Activated T-cell treated with anti-CD3 and anti-CD28 coated beads, Interleukin-2, amount 50 U/mL, for 24 hours (primary cell): ENCODE results near the gene UGP2.
"Not testable (repeated sequence)": the region's sequence is repeated elsewhere in the genome, so short reads cannot be mapped to it uniquely, and the experiment has no call there.

Experiments
- DNase-seq: peaks from one replicate; pipeline ENCODE4 v3.0.0-alpha.2; 2020
- H3K27ac Mint-ChIP-seq: 2 replicates; pipeline ENCODE4 v1.8.0; 2020; ENCODE audit warnings: mild to moderate bottlenecking, mixed read lengths
- H3K27me3 Mint-ChIP-seq: 2 replicates; pipeline ENCODE4 v1.8.0; 2020; ENCODE audit warnings: mixed read lengths
- H3K36me3 Mint-ChIP-seq: 2 replicates; pipeline ENCODE4 v1.8.0; 2020; ENCODE audit warnings: low read depth, mixed read lengths
- H3K4me1 Mint-ChIP-seq: 2 replicates; pipeline ENCODE4 v1.8.0; 2020; ENCODE audit warnings: low read depth, mixed read lengths
- H3K4me3 Mint-ChIP-seq: 2 replicates; pipeline ENCODE4 v1.8.0; 2020; ENCODE audit warnings: mild to moderate bottlenecking, moderate library complexity, mixed read lengths
- H3K9me3 Mint-ChIP-seq: 2 replicates; pipeline ENCODE4 v1.8.0; 2020; ENCODE audit warnings: mixed read lengths

Gene UGP2

DNA sequence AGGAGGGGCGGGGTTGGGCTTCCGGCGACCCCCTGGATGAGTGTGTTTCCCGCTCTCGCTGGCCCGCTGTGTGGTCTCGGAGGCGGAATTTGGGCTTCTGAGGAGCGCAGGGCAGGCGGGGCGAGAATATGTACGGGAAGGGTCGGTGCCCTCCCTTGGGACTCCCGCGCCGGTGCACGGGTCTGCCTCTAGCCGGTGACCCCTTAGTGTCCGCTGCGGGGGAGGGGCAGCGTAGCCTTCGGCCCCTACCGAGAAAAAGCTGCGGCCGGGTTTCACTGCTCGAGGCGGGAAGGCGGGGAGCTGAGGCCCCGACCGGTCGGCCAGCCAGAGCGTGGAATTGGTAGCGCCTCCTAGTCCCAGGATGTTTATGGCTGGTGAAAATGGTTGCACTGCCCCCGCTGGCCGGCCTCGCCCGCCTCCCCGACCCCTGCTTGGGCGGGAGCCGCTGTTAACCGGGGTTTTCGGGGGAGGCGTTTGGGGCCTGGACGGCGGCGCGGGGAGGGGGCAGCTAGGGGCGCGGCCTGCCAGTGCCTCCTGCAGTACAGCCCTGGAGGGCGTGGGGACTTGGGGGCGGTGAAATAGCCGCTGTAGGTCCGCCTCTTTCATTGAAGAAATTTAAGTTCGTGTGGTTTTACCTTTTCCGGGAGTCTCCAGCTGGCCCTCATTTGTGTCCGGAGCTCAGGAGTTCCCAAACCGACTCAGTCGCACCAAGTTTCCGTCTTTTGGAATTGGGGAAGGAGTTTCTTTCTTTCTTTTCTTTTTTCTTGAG, at the start of gene UGP2:
Gene UGP2 (plus strand): TSS at position 643 of the 769 bp plus-strand sequence. CDS start 290 bp downstream, outside the sequence.
- Mint-ChIP-seq H3K36me3 (peaks cover 40% of the 10 kb centered on the region), H3K4me1 (peaks cover 54% of the 10 kb centered on the region), H3K27me3 (no peaks in the 10 kb centered on the region), H3K4me3 (peak within 1 kb of the TSS; percentile 98), H3K27ac (peak within 1 kb of the TSS; percentile 99), H3K9me3 (peaks cover 1% of the 10 kb centered on the region)
- peak; percentile 85 for DNase-seq

DNA sequence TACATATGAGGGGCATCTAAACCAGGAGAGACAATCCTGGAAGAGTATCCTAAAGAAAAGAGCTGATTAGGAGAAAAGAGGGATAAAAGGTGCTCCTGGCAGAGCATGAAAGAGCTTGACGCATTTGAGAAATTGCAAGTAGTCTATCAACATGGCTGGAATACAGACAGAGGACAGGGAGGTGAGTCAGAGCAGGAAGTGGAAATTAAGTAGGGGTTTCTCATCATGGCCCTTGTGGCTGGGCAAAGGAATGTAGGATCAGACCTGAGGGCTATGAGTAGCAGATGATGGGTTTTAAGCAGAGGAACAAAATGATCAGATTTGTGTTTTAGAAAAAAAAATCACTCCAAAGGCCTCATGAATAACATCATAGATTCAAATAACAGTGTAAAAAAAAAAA, 49.2 kb upstream of the UGP2 start:
- H3K27ac Mint-ChIP-seq: no peak overlapping the region
- H3K9me3 Mint-ChIP-seq: no peaks in the 10 kb centered on the region
- H3K4me3 Mint-ChIP-seq: no peak overlapping the region
- no peaks in the 10 kb centered on the region for H3K36me3 Mint-ChIP-seq
- peaks cover 19% of the 10 kb centered on the region for H3K4me1 Mint-ChIP-seq
- no peak for DNase-seq
- H3K27me3 Mint-ChIP-seq: no peaks in the 10 kb centered on the region

DNA sequence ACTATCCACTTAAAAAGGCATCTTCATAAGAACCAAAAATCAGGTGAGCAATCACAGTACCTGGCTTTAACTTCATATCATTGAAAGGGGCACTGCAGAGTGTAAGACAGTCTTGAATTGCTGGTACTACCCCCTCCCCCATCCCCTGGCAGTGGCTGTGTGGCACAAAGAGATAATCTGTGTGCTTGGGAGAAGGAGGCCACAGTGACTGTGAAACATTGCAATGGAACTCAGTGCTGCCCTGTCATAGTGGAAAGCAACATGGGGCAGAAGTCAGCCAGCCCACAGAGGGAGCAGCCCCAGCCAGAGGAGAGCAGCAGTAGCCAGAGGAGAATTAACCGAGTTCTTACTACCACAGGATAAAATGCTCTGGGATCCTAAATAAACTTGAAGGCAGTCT, 45.3 kb upstream of the UGP2 start:
- no peak overlapping the region for H3K4me3 Mint-ChIP-seq
- H3K36me3 Mint-ChIP-seq: no peaks in the 10 kb centered on the region
- H3K27me3 Mint-ChIP-seq: no peaks in the 10 kb centered on the region
- H3K4me1 Mint-ChIP-seq: peaks cover 9% of the 10 kb centered on the region
- H3K27ac Mint-ChIP-seq: no peak overlapping the region
- no peaks in the 10 kb centered on the region for H3K9me3 Mint-ChIP-seq
- DNase-seq: no peak

DNA sequence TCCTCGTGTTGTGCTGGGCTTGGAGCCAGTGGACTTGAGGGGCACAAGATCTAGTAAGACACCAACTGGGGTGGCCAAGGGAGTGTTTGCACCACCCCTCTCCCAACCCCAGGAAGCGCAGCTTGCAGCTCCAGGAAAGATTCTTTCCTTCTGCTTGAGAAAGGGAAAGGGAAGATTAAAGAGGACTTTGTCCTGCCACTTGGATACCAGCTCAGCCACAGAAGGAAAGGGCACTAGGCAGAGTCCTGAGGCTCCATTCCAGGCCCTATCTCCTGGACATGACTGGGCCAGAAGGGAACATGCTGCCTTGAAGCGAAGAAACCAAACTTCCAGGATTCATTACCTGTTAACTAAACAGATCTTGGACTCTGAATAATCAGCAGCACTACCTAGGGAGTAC, 44.9 kb upstream of the UGP2 start:
- no peak for DNase-seq
- Mint-ChIP-seq H3K27me3 (no peaks in the 10 kb centered on the region), H3K27ac (no peak overlapping the region), H3K9me3 (peaks cover 2% of the 10 kb centered on the region), H3K4me3 (no peak overlapping the region), H3K36me3 (no peaks in the 10 kb centered on the region), H3K4me1 (peaks cover 9% of the 10 kb centered on the region)

DNA sequence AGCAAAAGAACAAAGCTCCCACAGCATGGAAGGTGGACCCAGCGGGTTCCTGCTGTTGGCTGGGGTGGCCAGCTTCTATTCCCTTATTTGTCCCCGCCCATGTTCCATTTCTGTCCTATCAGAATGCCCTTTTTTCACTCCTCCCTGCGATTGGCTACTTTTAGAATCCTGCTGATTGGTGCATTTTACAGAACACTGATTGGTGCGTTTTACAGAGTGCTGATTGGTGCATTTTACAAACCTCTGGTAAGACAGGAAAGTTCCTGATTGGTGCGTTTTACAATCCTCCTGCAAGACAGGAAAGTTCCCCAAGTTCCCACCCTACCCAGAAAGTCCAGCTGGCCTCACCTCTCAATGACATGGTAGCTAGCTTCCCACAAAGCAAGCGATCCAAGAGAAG, 40.2 kb upstream of the UGP2 start:
- no peaks in the 10 kb centered on the region for H3K4me1 Mint-ChIP-seq
- H3K27me3 Mint-ChIP-seq: no peaks in the 10 kb centered on the region
- H3K36me3 Mint-ChIP-seq: no peaks in the 10 kb centered on the region
- H3K9me3 Mint-ChIP-seq: peaks cover 2% of the 10 kb centered on the region
- no peak overlapping the region for H3K4me3 Mint-ChIP-seq
- no peak overlapping the region for H3K27ac Mint-ChIP-seq
- no peak for DNase-seq

DNA sequence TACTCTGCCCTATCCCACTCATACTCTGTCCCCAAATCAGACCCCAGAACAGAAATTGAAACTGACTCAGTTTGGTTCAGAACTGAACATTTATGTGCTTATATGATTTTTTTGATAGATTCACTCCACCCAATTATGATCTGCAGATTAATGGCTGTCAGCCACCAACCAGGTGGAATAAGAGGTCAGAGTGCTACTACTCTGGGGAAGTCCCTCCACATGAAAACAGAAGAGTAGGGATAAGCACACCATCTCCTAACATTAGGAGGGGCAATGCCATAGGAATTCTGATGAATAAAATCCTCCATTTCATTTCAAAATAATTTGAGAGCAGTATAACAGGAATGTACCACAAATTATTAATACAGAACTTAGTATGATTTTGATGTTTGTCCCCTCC, 36.3 kb upstream of the UGP2 start:
- Mint-ChIP-seq H3K36me3 (no peaks in the 10 kb centered on the region), H3K4me1 (no peaks in the 10 kb centered on the region), H3K27ac (no peak overlapping the region), H3K4me3 (no peak overlapping the region), H3K27me3 (no peaks in the 10 kb centered on the region), H3K9me3 (peaks cover 3% of the 10 kb centered on the region)
- DNase-seq: no peak

DNA sequence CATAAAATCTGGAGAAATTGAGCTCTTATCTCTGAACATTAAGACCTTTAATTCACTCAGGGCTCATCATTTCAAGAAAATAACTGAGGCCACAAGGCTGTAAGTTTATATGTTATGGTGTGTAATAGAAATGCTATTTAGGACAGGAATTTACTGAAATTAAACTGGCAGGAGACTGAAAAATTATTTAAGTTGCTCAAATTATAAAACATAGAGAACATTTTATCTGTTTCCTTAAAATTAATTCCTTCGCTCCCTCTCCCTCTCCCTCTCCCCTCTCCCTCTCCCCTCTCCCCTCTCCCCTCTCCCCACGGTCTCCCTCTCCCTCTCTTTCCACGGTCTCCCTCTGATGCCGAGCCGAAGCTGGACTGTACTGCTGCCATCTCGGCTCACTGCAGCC, 33.7 kb upstream of the UGP2 start:
- not testable (repeated sequence) for H3K27me3 Mint-ChIP-seq, DNase-seq, H3K9me3 Mint-ChIP-seq, H3K27ac Mint-ChIP-seq, H3K4me1 Mint-ChIP-seq, H3K36me3 Mint-ChIP-seq, H3K4me3 Mint-ChIP-seq

DNA sequence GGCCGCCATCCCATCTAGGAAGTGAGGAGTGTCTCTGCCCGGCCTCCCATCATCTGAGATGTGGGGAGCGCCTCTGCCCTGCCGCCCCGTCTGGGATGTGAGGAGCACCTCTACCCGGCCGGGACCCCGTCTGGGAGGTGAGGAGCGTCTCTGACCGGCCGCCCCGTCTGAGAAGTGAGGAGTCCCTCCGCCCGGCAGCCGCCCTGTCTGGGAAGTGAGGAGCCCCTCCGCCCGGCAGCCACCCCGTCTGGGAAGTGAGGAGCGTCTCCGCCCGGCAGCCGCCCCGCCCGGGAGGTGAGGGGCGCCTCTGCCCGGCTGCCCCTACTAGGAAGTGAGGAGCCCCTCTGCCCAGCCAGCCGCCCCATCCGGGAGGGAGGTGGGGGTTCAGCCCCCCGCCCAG, 32.8 kb upstream of the UGP2 start:
- H3K9me3 Mint-ChIP-seq, H3K4me3 Mint-ChIP-seq, H3K4me1 Mint-ChIP-seq, H3K27ac Mint-ChIP-seq, H3K36me3 Mint-ChIP-seq, H3K27me3 Mint-ChIP-seq, DNase-seq: not testable (repeated sequence)

DNA sequence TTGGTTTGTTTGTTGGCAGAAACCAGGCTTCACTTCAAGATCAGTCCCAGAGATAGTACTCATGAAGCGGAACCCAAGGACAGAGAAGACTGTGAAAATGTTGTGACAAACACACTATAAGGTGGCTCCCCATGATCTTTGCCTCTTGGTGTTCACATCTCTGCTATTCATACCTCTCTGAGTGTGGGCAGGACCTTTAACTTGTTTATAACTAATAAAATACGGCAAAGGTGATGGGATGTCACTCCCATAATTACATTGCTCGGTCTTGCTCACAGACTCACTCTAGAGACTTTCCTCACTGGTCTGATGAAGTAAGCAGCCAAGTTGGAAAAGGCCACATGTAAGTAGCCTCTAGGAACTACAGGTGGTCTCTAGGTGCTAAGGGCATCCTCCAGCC, 30.6 kb upstream of the UGP2 start:
- Mint-ChIP-seq H3K4me1 (no peaks in the 10 kb centered on the region), H3K36me3 (no peaks in the 10 kb centered on the region), H3K4me3 (no peak overlapping the region), H3K9me3 (peaks cover 2% of the 10 kb centered on the region), H3K27me3 (peaks cover 3% of the 10 kb centered on the region), H3K27ac (no peak overlapping the region)
- DNase-seq: no peak

DNA sequence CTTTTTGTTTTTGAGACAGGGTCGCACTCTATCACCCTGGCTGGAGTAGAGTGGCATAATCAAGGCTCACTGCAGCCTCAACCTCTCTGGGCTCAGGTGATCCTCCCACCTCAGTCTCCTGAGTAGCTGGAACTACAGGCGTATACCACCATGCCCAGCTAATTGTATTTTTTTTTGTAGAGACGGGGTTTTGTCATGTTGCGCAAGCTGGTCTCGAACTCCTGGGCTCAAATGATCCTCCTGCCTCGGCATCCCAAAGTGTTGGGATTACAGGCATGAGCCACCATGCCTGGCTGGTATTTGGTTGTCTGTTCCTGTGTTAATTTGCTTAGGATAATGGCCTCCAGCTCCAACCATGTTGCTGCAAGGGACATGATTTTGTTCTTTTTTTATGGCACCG, 29.8 kb upstream of the UGP2 start:
- H3K4me1 Mint-ChIP-seq, DNase-seq, H3K4me3 Mint-ChIP-seq, H3K27me3 Mint-ChIP-seq, H3K36me3 Mint-ChIP-seq, H3K27ac Mint-ChIP-seq, H3K9me3 Mint-ChIP-seq: not testable (repeated sequence)

DNA sequence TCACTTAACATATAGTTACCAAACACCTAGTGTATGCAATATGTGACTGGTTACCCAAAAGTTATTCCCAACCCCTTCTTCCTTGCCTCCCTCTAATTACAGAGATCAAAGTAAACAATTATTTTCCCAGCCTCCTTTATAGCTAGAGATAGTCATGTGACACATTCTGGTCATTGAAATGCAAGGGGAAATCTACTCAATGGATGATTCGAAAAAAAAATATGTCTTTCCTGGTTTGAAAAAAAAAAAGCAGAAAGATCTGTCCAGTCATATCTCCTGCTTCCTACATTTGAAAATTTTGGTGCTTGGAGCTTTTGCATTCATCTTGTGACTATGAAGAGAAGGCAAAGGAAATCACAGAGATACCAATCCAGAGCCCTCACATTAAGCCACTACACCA, 27.6 kb upstream of the UGP2 start:
- no peak for DNase-seq
- Mint-ChIP-seq H3K9me3 (no peaks in the 10 kb centered on the region), H3K27ac (no peak overlapping the region), H3K4me1 (no peaks in the 10 kb centered on the region), H3K4me3 (no peak overlapping the region), H3K27me3 (peaks cover 3% of the 10 kb centered on the region), H3K36me3 (no peaks in the 10 kb centered on the region)

DNA sequence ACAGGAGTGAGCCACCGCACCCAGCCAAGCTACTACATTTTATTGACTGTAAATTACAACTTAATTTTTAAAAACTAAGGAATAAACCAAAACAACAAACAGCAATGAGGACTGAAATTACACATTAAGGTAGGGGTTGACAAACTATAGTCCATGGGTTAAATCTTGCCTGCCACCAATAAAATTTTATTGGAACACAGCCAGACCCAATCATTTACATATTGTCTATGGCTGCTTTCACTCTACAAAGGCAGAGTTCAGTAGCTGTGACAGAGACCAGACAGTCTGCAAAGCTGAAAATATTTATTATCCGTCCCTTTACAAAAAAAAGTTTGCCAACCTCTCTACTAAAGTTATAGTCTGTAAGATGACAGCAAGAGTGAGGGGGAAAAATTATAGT, 24.3 kb upstream of the UGP2 start:
- Mint-ChIP-seq H3K27ac (no peak overlapping the region), H3K4me1 (no peaks in the 10 kb centered on the region), H3K9me3 (no peaks in the 10 kb centered on the region), H3K4me3 (no peak overlapping the region), H3K36me3 (no peaks in the 10 kb centered on the region), H3K27me3 (no peaks in the 10 kb centered on the region)
- no peak for DNase-seq

DNA sequence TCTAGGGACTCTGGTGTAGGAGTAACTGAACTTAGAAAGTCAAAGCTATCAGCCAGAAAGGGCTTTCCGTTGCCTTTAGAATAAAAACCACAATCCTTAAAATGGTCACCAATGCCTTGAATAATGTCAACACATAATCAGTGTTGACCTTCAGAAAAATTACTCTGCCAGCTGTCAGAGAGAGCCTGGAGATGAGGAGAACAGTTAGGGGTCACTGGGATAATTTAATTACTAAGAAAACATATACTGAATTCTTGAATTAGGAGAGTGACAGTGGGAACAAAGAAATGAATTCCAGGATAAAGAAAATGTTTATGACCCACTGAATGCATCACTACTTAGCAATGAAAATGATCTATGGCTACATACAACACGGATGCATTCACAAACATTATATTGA, 23.4 kb upstream of the UGP2 start:
- DNase-seq: no peak
- no peaks in the 10 kb centered on the region for H3K4me1 Mint-ChIP-seq
- H3K9me3 Mint-ChIP-seq: no peaks in the 10 kb centered on the region
- H3K36me3 Mint-ChIP-seq: no peaks in the 10 kb centered on the region
- H3K4me3 Mint-ChIP-seq: no peak overlapping the region
- no peaks in the 10 kb centered on the region for H3K27me3 Mint-ChIP-seq
- no peak overlapping the region for H3K27ac Mint-ChIP-seq

DNA sequence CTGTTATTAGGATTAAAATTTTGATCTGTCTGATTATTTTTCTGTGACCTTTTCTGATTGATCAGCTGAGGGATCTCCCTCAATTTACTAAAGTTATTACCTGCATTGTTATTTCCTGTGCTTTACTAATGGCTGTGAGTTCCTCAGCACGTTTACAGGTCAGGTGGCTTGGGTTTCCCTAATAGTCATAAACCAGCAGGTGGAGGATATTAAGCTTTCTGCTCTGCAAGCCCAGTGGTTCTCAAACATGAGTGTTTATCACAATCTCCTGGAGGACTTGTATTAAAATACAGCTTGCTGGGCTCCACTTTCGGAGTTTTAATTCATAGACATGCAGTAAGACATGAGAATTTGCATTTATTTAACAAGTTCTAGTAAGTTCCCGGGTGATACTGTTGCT, 22.4 kb upstream of the UGP2 start:
- H3K4me1 Mint-ChIP-seq: no peaks in the 10 kb centered on the region
- no peak overlapping the region for H3K27ac Mint-ChIP-seq
- no peak for DNase-seq
- H3K27me3 Mint-ChIP-seq: peaks cover 3% of the 10 kb centered on the region
- no peaks in the 10 kb centered on the region for H3K9me3 Mint-ChIP-seq
- no peak overlapping the region for H3K4me3 Mint-ChIP-seq
- no peaks in the 10 kb centered on the region for H3K36me3 Mint-ChIP-seq

DNA sequence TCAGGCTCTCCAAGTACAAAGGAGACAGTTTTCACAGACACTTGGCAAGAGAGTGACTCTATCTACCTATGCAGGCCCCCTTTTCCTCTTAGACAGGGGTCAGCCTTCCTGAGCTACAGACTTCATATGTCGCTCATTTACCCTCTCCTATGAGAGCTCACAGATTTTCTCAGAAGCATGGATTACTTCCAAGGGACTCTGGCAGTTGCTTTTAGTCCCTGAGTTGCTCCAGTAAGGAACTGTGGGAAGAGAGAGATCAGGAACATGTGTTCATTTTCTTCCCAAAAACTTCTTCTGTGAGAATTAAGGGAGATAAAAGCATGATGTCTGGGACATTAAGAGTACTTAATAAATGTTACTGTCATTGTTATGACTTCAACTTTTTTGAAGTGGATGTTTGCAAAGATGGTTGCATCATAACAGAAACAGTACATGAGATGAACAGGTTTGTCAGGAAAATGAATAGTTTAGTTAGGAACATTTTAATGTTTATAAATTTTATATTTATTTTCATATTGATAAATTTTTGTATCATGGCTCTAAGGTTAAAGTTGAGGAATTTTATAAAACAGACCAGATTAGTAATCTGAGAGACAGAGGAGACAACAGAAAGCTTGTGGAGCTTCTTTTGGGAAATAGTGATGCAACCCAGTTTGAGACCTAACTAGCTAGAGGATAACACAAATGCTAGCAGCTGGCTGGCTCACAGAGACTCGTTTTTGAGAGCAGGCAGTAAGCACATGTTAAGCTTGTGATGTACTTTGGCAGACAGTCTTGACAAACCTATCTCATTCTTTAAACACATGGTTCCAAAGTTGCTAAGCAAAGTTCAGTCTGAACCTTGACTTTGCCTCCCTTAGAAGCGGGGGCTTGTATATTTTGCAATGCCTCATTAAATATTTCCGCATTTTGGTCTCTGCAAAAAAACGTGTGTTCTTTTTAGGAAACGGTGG, 21.7 kb upstream of the UGP2 start:
- Mint-ChIP-seq H3K27ac (no peak overlapping the region), H3K4me3 (no peak overlapping the region), H3K36me3 (no peaks in the 10 kb centered on the region), H3K4me1 (no peaks in the 10 kb centered on the region), H3K9me3 (no peaks in the 10 kb centered on the region), H3K27me3 (peaks cover 3% of the 10 kb centered on the region)
- DNase-seq: no peak
